ENCODE results near the gene PAM. TPM values are rescaled to one million over a fixed set of nuclear protein-coding genes. Genes with fewer than 3 reads are reported as not detected.

PAM gene
- total and polyA plus RNA-seq, 2 of the 13 experiments (the other 11 are each of a cell fraction or from before 2014, with no cell fraction given) = 20.2 to 79.1 TPM

DNA sequence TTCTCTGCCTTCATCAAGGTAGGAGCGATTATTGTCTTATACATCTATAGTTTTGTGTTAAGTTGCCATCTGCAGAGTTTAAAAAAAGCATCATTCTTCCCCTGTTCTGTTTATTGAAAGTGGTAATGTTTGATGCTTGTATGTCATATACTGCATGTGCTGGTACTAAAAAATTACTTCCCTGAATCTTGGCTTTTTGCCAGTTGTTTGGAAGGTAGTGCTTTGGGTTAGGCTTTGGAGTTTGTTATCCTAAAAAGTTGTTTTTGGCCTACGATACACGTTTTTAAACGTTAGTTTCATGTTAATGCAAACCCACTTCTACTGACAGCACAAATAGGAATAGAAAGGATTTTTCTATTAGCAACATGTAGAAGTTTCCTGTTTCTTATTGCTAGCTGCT, 206.6 kb downstream of the PAM start:
- Histone ChIP-seq H3K27me3 (ENCODE audit: control insufficient read depth in 1 of 2, insufficient read depth in 2 of 2, low read length in 2 of 2) (no peaks in the 10 kb centered on the region), H4K20me1 (ENCODE audit: insufficient read depth, low read length) (no peaks in the 10 kb centered on the region), H3K27ac (ENCODE audit: extremely low read length, insufficient read depth, low read length) (no peak overlapping the region), H3K4me1 (ENCODE audit: insufficient read depth, low read length) (no peaks in the 10 kb centered on the region), H3K4me2 (ENCODE audit: low read depth, low read length) (no peak overlapping the region), H3K36me3 (replicated peaks in 1 of 2; ENCODE audit: control insufficient read depth in 1 of 2, insufficient read depth in 2 of 2, low read length in 2 of 2) (no peaks in the 10 kb centered on the region), H3K4me3 (replicated peaks in 1 of 3; ENCODE audit: insufficient read depth in 1 of 3, low read depth in 2 of 3, low read length in 3 of 3) (no peak overlapping the region), H3K9me3 (ENCODE audit: low read length) (no peaks in the 10 kb centered on the region), H3K79me2 (ENCODE audit: insufficient read depth, low read length) (no peaks in the 10 kb centered on the region), H3K9ac (ENCODE audit: insufficient read depth, low read depth, low read length) (no peak overlapping the region), H2AFZ (ENCODE audit: low read length) (no peak overlapping the region)
- POLR2A ChIA-PET = no interaction called here
- intact Hi-C loops (cut with micrococcal nuclease; ENCODE audit: unreplicated experiment) = no loop called here
- BruUV-seq (replicated peaks) = no TSS peak
- ATAC-seq = no peak
- CTCF ChIA-PET (ENCODE audit: low intra/inter-chr PET ratio, low total read pairs) = no interaction called here
- peak; percentile 68 for TF ChIP-seq LCORL (IDR thresholded peaks at IDR 0.05)
- no peak for TF ChIP-seq LCORL (CRISPR knock-in tag; IDR thresholded peaks at IDR 0.05)
- no peak for TF ChIP-seq FOXO1 (CRISPR knock-in tag; IDR thresholded peaks at IDR 0.05)
- no peak for TF ChIP-seq CAMTA2 (CRISPR knock-in tag; IDR thresholded peaks at IDR 0.05; ENCODE audit: borderline replicate concordance)
- FAIRE-seq = no peak
- DNase-seq (ENCODE audit: low spot score) = no peak
- 65% methylated on average over 4 of the region's 4 CpGs for WGBS (ENCODE audit: low lambda C conversion rate)
- in situ Hi-C loops (cut with HindIII; ENCODE audit: extremely low pct_ligation_motif_present, low pct_unique_long_range_greater_than_20kb) = no loop called here

DNA sequence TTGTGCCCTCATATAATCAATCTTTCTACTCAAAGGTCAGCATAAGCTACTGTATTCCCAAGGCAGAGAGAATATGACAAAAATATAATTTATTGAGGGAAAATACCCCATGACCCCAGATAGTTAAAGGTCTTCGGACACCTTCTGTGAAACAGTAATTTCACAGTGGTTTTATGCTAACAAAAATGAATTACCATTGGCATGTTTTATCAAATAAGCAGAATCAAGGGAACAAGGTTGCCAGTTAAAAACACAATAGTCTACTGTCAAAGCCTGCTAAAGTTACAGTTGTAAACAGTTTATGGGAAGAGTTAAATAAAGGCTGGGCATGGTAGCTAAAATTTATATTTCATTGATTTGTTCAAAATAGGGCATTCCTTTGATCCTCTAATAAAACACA, 210.5 kb downstream of the PAM start:
- H3K4me1 ChIP-seq (ENCODE audit: insufficient read depth, low read length) = no peaks in the 10 kb centered on the region
- H3K27ac ChIP-seq (ENCODE audit: extremely low read length, insufficient read depth, low read length) = no peak overlapping the region
- no peak overlapping the region for H2AFZ ChIP-seq (ENCODE audit: low read length)
- BruUV-seq (replicated peaks) = no TSS peak
- H3K27me3 ChIP-seq (ENCODE audit: control insufficient read depth in 1 of 2, insufficient read depth in 2 of 2, low read length in 2 of 2) = no peaks in the 10 kb centered on the region
- DNase-seq (ENCODE audit: low spot score) = no peak
- no peaks in the 10 kb centered on the region for H4K20me1 ChIP-seq (ENCODE audit: insufficient read depth, low read length)
- no peak for TF ChIP-seq ZNF780A (CRISPR knock-in tag; IDR thresholded peaks at IDR 0.05)
- ChIA-PET CTCF (ENCODE audit: low intra/inter-chr PET ratio, low total read pairs) (no interaction called here), POLR2A (no interaction called here)
- ATAC-seq = no peak
- in situ Hi-C loops (cut with HindIII; ENCODE audit: extremely low pct_ligation_motif_present, low pct_unique_long_range_greater_than_20kb) = no loop called here
- no peaks in the 10 kb centered on the region for H3K36me3 ChIP-seq (replicated peaks in 1 of 2; ENCODE audit: control insufficient read depth in 1 of 2, insufficient read depth in 2 of 2, low read length in 2 of 2)
- no peak for FAIRE-seq
- no peak overlapping the region for H3K9ac ChIP-seq (ENCODE audit: insufficient read depth, low read depth, low read length)
- no peak overlapping the region for H3K4me2 ChIP-seq (ENCODE audit: low read depth, low read length)
- no peaks in the 10 kb centered on the region for H3K9me3 ChIP-seq (ENCODE audit: low read length)
- H3K79me2 ChIP-seq (ENCODE audit: insufficient read depth, low read length) = no peaks in the 10 kb centered on the region
- intact Hi-C loops (cut with micrococcal nuclease; ENCODE audit: unreplicated experiment) = no loop called here
- WGBS (ENCODE audit: low lambda C conversion rate) = 76% methylated on average over 1 of the region's 1 CpG
- no peak overlapping the region for H3K4me3 ChIP-seq (replicated peaks in 1 of 3; ENCODE audit: insufficient read depth in 1 of 3, low read depth in 2 of 3, low read length in 3 of 3)
